ENCODE measurements around the gene SPATA46. TPM values are rescaled to one million over a fixed set of nuclear protein-coding genes. Genes with fewer than 3 reads are reported as not detected.
"Not testable (repeated sequence)": the region's sequence is repeated elsewhere in the genome, so short reads cannot be mapped to it uniquely, and the experiment has no call there.

The SPATA46 gene
- total RNA-seq, 1 donor from 2014 or later, result not detected

DNA sequence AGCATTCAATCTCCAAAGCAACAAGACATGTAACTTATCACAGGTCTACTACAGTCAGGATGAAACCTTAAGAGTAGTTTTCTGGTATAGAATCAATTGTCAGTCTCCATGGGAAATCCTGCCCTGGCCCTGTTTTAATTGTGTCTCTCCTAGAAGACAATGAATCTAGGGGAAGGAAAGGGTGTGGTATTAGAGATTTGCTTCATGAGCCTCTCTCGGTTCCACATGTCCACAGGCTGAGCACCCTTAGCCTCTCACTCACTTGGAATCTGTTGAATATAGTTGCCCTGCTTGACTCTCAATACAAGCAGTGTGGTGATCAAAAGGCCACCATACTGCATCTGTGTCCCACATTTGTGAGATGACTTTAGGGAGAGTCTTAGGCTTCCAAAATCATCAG, 17.7 kb downstream of the SPATA46 start:
- H3K27me3 Mint-ChIP-seq (ENCODE audit: unreplicated experiment), result peaks cover 3% of the 10 kb centered on the region
- H3K4me1 Mint-ChIP-seq (ENCODE audit: low read depth, unreplicated experiment), result no peaks in the 10 kb centered on the region
- H3K4me3 Mint-ChIP-seq (ENCODE audit: unreplicated experiment), result no peak overlapping the region
- no peaks in the 10 kb centered on the region for H3K36me3 Mint-ChIP-seq (ENCODE audit: unreplicated experiment)
- no peak overlapping the region for H3K27ac Mint-ChIP-seq (ENCODE audit: unreplicated experiment)
- no peak for DNase-seq
- peaks cover 2% of the 10 kb centered on the region for H3K9me3 Mint-ChIP-seq (ENCODE audit: unreplicated experiment)
- TF ChIP-seq, protein P1, sequence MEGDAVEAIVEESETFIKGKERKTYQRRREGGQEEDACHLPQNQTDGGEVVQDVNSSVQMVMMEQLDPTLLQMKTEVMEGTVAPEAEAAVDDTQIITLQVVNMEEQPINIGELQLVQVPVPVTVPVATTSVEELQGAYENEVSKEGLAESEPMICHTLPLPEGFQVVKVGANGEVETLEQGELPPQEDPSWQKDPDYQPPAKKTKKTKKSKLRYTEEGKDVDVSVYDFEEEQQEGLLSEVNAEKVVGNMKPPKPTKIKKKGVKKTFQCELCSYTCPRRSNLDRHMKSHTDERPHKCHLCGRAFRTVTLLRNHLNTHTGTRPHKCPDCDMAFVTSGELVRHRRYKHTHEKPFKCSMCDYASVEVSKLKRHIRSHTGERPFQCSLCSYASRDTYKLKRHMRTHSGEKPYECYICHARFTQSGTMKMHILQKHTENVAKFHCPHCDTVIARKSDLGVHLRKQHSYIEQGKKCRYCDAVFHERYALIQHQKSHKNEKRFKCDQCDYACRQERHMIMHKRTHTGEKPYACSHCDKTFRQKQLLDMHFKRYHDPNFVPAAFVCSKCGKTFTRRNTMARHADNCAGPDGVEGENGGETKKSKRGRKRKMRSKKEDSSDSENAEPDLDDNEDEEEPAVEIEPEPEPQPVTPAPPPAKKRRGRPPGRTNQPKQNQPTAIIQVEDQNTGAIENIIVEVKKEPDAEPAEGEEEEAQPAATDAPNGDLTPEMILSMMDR (IDR thresholded peaks at IDR 0.05; ENCODE audit: partially characterized antibody, unreplicated experiment), result no peak

DNA sequence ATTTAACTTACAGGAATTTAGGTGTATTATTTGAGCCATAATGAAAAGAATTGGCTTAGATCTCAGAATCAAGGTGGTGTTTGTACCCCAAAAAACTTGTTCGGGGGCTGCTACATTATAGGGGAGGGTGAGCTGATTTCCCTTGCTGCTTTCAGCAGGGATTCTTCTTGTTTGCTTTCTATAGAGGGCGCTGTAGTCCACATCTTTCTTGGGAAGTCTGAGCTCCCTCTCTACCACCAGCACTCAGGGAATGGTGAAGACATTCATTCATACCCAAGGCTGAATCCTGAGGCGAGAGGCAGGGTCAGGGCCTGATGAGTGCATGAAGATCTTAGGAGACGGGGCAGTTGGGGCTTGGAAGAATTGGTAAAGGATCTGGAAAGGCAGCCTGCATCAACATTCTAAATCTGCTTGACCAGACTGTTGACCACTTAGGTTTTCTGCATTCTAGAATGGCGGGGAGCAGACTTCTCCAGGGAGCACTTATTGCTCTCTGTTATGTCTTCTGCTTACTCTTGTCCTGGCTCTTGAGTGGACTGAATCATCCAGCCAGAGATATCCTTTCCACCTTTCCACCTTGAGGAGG, 18.9 kb downstream of the SPATA46 start:
- no peak for DNase-seq
- H3K9me3 Mint-ChIP-seq (ENCODE audit: unreplicated experiment), result peaks cover 2% of the 10 kb centered on the region
- TF ChIP-seq, protein P1 (IDR thresholded peaks at IDR 0.05; ENCODE audit: partially characterized antibody, unreplicated experiment), result peak; percentile 63

DNA sequence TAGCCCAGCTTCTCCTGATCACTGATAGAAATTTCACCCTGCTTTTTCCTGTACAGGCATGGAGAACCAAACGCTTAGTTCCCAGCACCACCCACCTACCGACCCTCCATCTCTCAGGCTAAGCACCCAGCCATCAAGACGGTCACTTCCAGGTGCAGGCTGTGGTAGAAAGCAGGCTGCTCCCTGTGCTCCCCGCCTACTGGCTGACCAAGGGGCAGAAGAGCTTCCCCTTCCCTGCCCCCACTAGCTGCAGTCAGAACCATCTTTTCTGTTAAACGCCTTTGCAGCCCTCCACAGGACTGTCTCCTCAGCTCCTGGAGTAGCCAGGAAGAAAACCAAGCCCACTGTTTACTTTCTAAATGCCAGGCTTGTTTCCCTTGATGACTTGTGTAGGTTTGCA, 23.0 kb downstream of the SPATA46 start:
- TF ChIP-seq, protein P1 (IDR thresholded peaks at IDR 0.05; ENCODE audit: partially characterized antibody, unreplicated experiment), result no peak
- Mint-ChIP-seq H3K4me1 (ENCODE audit: low read depth, unreplicated experiment) (peaks cover 9% of the 10 kb centered on the region), H3K9me3 (ENCODE audit: unreplicated experiment) (peaks cover 2% of the 10 kb centered on the region), H3K4me3 (ENCODE audit: unreplicated experiment) (no peak overlapping the region), H3K36me3 (ENCODE audit: unreplicated experiment) (no peaks in the 10 kb centered on the region), H3K27ac (ENCODE audit: unreplicated experiment) (no peak overlapping the region), H3K27me3 (ENCODE audit: unreplicated experiment) (peaks cover 2% of the 10 kb centered on the region)
- DNase-seq, result no peak

More for the DNA sequence above, 18.9 kb downstream of the SPATA46 start:
- Mint-ChIP-seq H3K4me3 (ENCODE audit: unreplicated experiment) (no peak overlapping the region), H3K27ac (ENCODE audit: unreplicated experiment) (no peak overlapping the region), H3K4me1 (ENCODE audit: low read depth, unreplicated experiment) (peaks cover 6% of the 10 kb centered on the region), H3K27me3 (ENCODE audit: unreplicated experiment) (peaks cover 4% of the 10 kb centered on the region), H3K36me3 (ENCODE audit: unreplicated experiment) (no peaks in the 10 kb centered on the region)

DNA sequence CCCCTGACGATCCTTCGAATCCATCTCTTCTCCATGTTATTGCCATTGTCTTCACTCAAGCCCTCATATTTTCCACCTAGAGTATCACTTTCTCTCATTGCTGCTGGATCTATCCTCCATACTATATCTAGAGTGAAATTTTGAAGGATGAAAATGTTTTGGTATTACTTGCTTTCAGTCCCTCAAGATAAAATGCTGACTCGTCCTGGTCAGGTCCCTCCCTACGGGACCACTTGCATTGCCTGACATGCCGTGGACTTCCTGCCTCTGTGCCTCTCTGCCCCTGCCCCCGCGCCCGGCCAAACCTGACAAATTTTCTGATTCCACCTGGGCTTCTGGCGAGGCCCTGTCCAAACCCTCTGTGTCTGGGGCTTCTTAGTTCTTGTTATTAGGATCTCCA, 23.6 kb downstream of the SPATA46 start:
- Mint-ChIP-seq H3K9me3 (ENCODE audit: unreplicated experiment) (peaks cover 2% of the 10 kb centered on the region), H3K27me3 (ENCODE audit: unreplicated experiment) (peaks cover 2% of the 10 kb centered on the region), H3K4me3 (ENCODE audit: unreplicated experiment) (no peak overlapping the region), H3K4me1 (ENCODE audit: low read depth, unreplicated experiment) (peaks cover 9% of the 10 kb centered on the region), H3K27ac (ENCODE audit: unreplicated experiment) (no peak overlapping the region), H3K36me3 (ENCODE audit: unreplicated experiment) (no peaks in the 10 kb centered on the region)
- no peak for DNase-seq
- TF ChIP-seq, protein P1 (IDR thresholded peaks at IDR 0.05; ENCODE audit: partially characterized antibody, unreplicated experiment), result no peak

DNA sequence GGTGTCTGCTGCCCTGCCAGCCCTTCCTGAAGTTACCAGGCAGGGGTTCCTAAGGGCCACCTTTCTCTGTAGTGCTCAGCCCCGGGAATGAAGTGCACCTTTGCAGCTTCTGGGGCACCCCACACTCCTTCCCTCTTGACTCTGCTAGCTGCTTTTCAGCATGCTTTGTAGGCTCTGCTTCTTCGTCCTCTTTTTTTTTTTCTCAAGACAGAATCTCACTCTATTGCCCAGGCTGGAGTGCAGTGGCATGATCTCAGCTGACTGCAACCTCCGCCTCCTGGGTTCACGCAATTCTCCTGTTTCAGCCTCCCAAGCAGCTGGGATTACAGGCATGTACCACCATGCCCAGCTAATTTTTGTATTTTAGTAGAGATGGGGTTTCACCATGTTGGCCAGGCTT, 24.8 kb downstream of the SPATA46 start:
- not testable (repeated sequence) for H3K4me3 Mint-ChIP-seq (ENCODE audit: unreplicated experiment); H3K9me3 Mint-ChIP-seq (ENCODE audit: unreplicated experiment); H3K27ac Mint-ChIP-seq (ENCODE audit: unreplicated experiment); H3K4me1 Mint-ChIP-seq (ENCODE audit: low read depth, unreplicated experiment); H3K27me3 Mint-ChIP-seq (ENCODE audit: unreplicated experiment); DNase-seq; H3K36me3 Mint-ChIP-seq (ENCODE audit: unreplicated experiment)
